ENCODE data around the gene IGFL3.
"Not testable (repeated sequence)": the region's sequence is repeated elsewhere in the genome, so short reads cannot be mapped to it uniquely, and the experiment has no call there.

Gene IGFL3

DNA sequence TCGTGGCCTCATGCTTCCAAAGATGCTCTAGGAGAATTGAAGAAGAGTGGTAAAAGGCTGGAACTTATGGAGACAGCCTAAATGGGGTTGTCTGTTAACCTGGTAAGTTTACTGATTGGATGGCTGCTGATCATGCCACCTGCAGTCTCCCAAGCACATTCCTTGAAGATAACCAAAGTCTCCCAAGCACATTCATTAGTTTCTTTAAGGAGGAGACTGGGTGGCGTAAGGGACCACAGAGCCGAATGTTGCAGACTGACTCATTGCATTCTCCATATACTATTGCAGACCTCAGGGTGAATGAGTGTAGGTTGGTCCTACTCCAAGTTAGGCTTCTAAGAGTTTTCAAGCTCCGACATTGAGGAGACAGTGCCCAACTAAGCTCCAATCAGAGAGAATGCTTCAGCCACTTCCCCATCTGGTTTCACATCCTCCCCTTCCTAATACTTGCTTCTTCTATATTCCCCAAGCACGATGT lies at the start of gene IGFL3:
IGFL3 (minus strand) TSS at position 51 of the 478 bp plus-strand sequence; CDS start at position 12, 39 bp downstream.
- H3K4me3 ChIP-seq (ENCODE audit: low read depth, low read length), result no peak within 1 kb of the TSS

DNA sequence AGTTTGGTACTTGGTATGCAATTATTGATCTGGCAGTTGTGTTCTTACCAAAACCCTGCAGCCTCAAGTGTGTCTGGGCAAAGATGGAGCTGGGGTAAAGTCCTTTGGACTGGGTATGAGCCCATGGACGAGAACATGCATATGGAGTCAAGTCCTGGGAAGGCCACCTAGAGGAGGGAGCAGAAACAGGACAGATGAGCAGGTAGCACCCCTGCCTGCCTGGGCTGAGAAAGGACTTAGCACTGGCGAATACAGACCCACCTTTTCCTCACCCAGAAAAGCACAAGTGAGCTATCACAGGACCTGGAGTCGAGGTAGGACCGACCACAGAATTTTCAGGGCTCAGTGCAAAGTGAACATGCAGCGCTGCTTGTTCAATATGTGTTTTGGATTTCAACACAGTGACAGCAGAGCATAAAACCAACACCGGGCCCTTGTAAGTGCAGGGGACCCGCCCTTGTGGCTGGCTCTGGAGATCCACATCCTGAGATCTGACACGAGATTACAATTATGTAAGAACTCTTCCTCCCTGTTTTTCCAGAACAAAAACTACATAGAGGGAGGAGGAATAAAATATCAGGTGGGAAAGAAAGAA lies 49.5 kb upstream of the IGFL3 start:
- no peak overlapping the region for H3K4me3 ChIP-seq (ENCODE audit: low read depth, low read length)

DNA sequence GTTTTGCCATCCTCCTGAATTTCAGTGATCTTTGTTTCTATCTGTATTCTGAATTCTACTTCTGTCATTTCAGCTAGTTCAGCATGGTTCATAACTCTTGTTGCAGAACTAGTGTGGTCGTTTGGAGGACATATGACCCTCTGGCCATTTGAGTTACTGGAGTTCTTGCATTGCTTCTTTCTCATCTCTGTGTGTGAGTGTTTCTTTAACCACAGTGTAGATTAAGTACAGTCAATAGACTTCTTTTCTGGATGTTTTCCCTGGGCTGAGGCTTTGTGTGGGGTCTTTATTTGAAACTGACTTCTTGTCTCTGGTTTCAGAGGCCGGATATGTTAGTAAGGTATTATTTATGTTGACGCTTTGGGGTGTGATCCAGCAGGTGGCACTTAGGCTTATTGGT lies 38.2 kb upstream of the IGFL3 start:
- no peak overlapping the region for H3K4me3 ChIP-seq (ENCODE audit: low read depth, low read length)

DNA sequence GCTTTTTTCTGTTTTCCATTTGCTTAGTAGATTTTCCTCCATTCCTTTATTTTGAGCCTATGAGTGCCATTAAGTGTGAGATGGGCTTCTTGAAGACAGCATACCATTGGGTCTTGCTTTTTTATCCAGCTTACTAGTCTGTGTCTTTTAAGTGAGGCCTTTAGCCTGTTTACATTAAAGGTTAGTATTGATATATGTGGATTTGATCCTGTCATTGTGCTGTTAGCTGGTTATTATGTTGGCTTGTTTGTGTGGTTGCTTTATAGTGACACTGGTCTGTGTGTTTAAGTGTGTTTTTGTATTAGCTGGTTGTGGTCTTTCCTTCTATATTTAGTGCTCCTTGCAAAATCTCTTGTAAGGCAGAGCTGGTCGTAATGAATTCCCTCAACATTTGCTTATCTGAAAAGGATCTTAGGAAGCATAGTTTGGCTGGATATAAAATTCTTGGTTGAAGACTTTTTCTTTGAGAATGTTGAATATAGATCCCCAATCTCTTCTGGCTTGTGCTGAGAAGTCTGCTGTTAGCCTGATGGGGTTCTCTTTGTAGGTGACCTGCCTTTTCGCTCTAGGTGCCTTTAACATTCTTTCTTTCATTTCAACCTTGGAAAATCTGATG lies 37.3 kb upstream of the IGFL3 start:
- not testable (repeated sequence) for H3K4me3 ChIP-seq (ENCODE audit: low read depth, low read length)

DNA sequence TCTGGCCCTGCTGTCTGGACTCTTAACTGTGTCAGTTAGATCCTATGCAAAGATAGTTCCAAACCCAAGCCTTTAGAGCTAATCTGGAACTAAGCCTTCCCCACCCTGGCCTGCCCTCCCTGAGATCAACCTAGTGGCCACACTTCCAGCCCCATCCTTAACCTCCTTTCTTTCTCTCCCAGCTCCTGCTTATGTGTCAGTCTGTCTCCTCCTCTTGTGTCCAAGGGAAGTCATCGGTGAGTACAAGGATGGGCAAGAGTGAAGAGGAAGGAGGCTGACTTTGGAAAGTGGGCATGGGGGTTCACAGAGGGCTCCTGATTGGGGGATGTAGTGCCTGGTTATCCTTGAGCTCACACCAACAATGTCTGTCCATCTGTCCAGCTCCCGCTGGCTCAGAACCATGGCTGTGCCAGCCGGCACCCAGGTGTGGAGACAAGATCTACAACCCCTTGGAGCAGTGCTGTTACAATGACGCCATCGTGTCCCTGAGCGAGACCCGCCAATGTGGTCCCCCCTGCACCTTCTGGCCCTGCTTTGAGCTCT lies 35.8 kb upstream of the IGFL3 start:
- no peak overlapping the region for H3K4me3 ChIP-seq (ENCODE audit: low read depth, low read length)

DNA sequence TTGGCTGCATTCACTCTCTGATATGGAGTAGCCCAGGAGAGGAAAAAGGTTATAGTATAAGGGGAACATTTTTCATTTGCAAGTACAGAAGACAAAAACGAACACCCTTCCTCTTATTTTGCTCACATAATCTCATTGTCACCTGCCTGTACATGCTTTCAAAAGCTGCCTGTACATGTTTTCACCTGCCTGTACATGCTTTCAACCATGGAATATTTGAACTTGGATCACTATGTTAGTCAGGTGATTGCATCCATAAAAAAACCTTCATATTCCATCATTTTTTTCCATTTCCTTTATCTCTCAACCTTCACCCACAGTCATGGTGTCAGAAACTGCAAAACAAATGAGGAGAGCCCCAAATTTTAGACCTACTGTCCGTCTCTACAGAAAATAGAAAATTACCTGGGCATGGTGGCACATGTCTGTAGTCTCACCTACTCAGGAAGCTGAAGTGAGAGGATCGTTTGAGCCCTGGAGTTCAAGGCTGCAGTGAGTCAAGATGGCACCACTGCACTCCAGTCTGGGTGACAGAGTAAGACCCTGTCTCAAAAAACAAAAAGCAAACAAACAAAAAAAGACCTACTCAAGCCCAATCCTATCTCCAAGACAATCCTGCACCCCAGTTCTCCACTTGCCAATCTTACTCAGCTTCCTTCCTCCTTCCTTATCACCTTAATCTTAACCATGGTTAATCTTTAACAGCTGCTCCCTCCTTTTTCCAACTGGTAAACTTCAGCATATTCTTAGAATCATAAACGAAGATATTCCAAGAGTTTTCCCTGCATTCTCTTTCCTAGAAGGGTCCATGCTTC lies 35.1 kb upstream of the IGFL3 start:
- no peak overlapping the region for H3K4me3 ChIP-seq (ENCODE audit: low read depth, low read length)

DNA sequence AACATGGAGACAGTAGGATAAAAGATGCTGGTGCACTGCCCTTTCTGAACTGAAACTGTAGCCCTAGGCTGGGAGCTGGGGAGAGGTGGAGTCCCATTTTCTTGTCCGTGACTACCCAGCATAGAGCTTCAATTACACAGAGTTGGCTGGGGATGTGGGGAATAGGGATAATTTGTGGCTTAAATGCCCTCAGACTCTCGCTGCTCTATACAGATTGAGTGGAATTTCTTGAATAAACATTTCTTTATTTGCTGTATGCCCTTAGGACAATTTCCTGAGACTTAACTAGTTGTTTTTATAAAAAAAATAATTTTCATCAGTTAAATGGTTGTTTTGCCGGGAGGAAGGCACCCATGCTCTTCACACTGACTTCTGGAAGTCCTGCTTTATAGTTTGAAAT lies 30.7 kb upstream of the IGFL3 start:
- H3K4me3 ChIP-seq (ENCODE audit: low read depth, low read length), result no peak overlapping the region

DNA sequence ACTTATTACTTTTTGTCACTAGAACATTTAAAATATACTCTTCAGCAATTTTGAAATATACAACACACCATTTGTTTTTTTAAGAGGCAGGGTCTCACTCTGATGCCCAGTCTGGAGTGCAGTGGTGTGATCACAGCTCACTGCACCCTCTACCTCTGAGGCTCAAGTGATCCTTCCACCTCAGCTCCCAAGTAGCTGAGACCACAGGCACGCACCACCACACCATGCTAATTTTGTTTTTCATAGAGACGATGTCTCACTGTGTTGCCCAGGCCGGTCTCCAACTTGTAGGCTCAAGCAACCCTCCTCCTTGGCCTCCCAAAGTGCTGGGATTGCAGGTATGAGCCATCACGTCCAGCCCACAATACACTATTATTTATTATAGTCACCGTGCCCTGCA lies 26.1 kb upstream of the IGFL3 start:
- no peak overlapping the region for H3K4me3 ChIP-seq (ENCODE audit: low read depth, low read length)

DNA sequence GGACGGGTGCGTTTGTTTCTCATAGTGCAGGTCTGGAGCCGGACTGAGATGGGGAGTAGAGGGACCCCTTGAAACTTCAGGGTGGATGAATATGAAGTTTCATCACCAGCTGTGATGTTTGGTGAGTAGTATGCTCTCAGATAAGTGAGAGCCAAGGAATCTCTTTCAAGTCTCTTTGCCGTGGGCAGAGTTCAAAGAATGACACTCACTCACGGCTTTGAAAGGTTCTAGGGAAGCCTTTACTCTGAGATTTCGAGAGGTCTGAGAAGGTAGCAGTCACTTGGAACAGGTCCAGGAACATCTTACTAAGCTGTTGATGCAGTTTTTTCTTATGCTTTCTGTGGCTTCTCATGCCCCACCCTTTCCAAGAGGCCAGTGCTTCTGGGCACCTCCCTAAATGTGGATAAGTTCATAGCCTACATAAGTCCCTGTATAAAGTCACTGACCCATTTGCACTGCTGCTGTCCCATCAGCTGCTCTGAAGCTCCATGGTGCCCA lies 23.4 kb upstream of the IGFL3 start, which contains the start of gene IGFL2:
IGFL2 (plus strand) TSS at position 448 of the 498 bp plus-strand sequence; CDS start at position 489, 41 bp downstream.
- no peak within 1 kb of the TSS for H3K4me3 ChIP-seq (ENCODE audit: low read depth, low read length)

DNA sequence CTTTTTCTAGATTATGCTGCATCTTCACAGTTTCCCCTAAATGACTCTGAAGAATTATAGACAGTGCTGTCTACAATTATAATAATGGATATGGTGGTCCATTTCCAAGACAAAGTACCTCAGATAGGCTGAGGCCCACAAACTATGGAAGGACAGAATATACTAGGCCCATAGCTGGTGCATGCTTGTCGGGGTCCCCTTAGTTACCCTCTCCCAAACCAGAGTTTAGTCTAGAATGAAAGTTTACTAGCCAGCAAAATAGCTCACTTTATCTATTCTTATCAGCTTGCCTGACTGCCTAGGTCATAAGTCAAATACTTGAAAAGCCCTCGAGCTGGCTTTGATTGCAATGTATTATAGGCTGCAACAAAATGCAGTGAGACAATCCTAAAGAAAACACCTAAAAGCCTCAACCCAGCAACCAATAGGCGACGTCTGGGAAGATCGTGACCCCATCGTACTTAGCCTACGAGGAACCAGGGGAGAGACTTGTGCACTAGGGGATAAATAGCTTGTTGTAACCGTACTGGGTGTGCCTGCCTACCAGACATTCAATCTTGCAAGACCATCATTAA lies 22.8 kb upstream of the IGFL3 start:
- no peak overlapping the region for H3K4me3 ChIP-seq (ENCODE audit: low read depth, low read length)

DNA sequence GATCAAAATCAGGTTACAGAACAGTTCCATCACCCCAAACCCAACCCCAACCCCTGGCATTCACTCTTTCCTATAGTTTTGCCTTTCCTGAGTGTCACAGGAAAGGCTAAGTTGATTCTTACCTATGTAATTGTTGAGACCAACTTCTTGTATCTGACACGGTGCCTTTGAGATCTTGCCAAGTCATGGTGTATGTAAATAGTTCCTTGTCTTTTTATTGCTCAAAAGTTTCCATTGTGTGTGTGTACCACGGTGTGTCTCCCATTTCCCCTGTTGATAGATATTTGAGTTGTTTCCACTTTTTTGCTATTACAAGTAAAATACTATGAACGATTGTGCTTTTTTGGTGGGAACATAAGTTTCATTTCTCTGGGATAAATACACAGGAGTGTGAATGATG lies 20.3 kb upstream of the IGFL3 start:
- H3K4me3 ChIP-seq (ENCODE audit: low read depth, low read length), result no peak overlapping the region

DNA sequence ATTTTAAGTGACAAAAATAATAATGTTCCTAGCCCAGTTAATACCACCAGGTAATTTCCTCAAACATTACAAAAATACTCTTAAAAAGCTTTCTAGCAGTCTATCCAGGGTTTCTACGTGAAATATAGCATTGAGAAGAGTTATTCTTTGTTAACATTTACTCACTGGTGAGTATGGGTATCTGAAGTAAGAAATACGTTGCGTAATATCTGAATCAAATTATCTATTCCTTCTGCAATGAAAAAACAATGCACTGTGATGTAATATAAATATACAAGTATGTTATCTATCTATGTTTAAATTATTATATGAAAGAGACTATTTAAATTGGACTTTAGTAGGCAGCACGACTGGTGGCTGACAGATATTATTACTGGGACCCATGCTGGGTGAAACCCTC lies 17.8 kb upstream of the IGFL3 start:
- no peak overlapping the region for H3K4me3 ChIP-seq (ENCODE audit: low read depth, low read length)

DNA sequence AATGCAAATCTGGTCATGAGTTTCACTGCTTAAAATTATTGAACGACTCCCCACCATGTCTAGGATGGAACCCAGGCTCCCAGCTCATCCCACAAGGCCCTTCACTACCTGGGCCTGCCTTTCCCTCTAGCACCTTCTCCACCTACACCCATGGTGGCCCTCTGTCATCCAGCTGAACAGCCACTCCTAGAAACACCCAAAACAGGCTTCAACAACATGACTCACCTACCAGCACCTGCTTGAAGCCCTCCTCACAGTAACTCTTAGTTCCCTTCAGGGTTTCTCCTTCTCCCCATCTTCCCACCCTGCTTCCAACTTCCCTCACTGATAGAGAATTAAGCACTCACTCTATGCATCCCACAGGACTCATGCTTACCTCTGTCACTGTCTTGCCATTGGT lies 16.9 kb upstream of the IGFL3 start:
- H3K4me3 ChIP-seq (ENCODE audit: low read depth, low read length), result no peak overlapping the region

DNA sequence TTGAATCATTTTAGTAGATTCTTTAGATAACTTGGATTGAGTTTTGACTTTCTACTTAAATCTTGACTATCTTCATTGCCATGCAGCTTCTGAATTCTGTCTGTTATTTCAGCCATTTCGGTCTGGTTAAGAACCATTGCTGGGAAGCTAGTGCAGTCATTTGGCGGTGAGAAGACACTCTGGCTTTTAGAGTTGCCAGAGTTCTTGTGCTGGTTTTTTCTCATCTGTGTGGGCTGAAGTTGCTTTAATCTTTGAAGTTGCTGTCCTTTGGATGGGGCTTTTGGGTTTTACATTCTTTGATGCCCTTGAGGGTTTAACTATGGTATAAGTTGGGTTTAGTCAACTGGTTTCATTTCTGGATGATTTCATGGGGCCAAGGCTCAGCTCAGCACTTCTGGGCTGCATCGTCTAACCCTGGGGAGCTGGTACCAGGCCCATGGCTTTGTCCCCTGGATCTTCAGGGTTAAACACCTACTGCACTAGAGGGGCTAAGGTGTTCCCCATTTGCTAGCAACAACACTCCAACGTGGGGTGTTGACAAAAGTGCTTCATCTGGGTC lies 13.5 kb upstream of the IGFL3 start:
- no peak overlapping the region for H3K4me3 ChIP-seq (ENCODE audit: low read depth, low read length)

DNA sequence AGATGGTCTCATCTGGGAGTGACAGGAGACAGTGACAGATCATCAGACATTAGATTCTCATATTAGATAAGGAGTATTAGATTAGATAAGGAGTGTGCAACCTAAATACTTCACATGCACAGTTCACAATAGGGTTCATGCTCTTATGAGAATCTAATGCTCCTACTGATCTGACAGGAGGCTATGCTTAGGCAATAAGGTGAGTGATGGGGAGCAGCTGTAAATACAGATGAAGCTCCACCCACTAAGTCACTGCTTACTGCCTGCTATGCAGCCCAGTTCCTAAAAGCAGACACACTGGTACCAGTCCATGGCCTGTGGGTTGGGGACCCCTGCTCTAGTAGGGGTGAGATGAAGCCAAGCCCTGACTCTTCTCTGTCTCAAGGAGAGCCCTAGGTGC lies 10.0 kb upstream of the IGFL3 start:
- no peak overlapping the region for H3K4me3 ChIP-seq (ENCODE audit: low read depth, low read length)

DNA sequence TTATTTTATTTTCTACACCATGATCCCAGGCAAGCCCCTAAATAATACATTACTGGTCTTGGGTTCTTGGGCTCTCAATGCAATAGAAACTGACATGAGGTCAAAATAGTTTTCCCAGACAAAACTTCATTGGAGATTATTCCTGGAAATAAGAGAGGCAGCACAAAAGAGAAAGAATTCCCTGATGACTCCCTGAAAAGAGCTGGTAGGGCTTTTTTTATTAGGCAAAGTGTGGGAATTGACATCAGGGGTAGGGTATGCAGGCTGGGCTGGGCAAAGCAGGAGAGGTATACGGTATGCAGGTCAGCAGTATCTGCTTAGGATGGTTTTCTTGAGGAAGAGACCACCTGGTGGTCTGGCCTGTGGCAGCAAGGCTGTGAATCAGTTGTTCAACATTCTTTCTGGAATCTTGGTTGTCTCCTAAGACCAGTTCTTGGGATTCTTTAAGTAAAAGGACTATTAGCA lies 9.3 kb upstream of the IGFL3 start:
- H3K4me3 ChIP-seq (ENCODE audit: low read depth, low read length), result no peak overlapping the region

DNA sequence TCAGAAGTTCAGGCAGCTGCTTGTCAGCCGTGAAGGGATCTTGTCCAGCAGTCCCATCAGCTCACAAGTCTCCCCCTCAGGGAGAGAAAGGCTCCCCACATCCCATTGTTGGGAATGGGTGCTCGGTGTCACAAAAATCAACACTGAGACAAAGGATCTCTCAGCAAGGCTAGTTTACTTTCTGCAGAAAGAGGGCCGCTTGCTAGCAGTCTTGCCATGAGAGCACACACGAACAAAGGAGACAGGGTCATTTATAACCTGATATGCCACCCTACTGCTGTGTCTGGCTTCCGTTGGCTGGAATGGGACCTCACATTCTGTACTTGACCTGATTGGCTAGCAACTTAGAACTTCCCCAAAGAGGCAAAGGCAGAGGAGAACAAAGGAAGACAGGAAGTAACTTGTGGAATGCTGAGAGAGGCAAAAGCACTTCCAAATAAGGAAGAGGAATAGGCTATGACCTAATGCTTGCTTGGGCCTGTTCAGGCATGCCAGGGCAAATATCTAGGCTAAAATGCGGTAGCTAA lies 8.7 kb upstream of the IGFL3 start:
- no peak overlapping the region for H3K4me3 ChIP-seq (ENCODE audit: low read depth, low read length)

DNA sequence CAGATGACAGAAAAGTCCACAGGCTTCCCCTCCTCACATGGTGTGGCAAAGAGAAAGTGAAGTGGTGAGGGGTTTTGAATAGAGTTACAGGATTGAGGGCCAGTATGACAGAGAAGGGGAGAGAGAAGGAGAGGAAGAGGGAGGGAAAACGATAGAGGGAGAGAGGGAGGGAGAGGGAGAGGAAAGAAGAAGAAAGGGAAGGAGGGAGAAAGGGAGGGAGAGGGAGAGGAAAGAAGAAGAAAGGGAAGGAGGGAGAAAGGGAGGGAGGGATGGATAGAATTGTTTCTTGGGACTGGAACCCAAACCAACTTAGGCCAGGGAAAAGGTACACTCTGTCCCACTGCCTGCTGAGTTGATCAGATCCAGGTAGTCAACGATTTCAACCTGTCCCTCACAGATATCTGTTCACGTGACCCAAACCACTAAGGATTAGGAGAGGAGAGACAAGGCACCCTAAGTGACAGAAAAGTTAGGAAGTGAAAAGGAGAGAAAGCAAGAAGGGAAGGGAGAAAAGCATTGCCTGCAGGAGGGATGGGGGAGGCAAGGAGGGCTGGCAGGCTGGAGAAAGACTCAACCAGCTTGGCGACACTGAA lies 8.1 kb upstream of the IGFL3 start:
- H3K4me3 ChIP-seq (ENCODE audit: low read depth, low read length), result no peak overlapping the region

DNA sequence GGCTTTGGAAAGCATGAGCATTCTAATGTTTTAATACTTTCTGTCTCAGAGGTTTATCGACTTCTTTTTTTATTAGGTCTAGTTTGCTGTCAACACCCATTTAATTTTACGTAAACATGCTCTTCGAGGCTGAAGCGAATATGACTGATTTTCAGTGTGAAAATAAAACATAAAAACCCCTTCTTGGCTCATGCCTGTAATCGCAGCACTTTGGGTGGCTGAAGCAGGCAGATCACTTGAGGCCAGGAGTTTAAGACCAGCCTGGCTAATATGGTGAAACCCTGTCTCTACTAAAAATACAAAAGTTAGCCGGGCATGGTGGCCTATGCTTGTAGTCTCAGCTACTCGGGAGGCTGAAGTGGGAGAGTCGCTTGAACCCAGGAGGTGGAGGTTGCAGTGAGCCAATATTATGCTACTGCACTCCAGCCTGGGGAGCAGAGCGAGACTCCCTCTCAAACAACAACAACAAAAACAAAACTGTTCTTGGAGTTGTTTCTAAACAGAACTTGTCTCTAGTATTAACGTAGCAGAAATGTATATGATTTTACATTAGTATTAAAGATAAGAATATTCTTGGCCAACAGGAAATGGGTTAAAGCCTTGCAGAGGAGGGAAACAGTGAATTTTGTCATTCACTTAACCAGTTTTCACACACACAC lies 7.1 kb upstream of the IGFL3 start:
- no peak overlapping the region for H3K4me3 ChIP-seq (ENCODE audit: low read depth, low read length)
